Hepatic stellate cell (primary cell): ENCODE results near the gene SIM2.

Experiments
- DNase-seq: peaks from one replicate; pipeline ENCODE4 v3.0.0; 2011; ENCODE audit warnings: low spot score

Gene SIM2

DNA sequence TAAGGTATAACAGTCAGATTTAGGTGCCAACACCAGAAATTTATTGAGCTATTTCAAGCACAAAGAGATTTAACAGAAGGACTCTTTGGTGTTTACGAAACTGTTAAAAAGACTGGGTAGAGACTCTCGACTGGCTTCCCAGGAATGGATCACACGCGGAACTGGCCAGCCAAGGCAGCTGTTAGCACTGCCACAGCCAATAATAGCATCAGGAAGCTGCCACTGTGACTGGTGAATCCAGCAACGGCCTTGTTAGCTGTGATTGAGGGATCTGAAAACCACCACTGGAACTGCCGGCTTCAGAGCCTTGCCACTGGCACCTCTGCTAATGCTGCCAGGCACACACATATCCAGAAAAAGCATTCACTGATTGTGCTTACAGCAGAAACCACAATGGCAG is 10.6 kb upstream of the SIM2 start:
- no peak for DNase-seq

DNA sequence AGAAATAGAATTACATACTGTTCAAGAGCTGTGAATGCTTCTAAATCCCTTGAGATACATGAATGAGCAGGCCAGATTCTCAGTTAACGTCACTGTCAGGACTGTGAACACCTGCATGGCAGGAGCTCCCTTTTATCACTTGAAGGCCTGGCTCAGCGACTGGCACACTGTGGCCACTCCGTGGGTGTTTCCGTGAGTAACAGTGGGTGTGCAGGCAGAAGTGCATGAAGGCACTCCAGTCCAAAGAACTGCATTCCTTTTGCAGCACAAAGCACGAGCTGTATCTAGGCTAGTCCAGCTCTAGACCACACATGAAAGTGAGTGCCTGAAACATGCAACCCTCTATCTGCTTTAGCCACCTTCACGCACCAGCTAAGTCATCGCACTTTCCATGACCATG is 9.6 kb upstream of the SIM2 start:
- DNase-seq = no peak

DNA sequence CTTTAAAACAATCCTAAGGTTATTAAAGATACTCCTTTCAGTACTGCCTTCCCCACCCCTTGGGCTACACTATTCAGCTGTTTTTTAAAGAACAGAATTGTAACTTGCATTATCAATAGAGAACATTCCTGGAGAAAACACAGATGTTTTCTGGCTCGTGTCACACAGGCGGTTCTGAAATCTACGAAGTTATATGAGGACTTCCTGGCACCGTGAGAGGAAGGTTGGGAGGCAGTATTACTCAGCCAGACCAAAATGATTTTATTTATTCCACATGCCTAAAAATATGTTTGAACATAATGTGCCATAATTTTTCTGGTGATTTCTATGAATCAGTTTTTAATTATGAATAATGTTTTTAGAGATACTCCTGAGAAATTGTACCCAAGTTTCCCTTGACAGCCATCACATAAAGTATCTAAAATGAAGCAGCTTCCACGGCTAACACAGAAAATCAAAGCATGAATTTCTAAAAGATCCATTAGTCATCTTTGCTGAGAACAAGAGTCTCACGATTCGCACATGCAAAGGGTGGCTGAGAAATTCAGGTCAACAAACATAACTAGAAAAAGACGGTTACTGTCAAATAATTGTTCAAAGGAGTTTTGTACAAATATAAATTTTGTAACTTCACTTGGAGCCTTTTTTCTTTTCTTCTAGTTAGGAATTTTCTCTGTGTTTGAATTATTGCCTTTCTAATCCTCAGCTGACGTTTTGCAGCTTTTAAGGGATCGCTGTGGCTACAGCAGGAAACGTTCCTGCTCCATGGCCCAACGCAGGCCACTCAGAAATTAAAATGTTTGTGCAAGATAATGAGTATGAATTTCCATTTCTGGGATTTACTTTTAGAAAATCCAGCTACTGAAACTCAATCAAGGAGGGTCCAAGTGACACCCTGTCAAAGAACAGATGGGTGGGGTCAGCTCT is 8.0 kb upstream of the SIM2 start:
- DNase-seq = no peak

DNA sequence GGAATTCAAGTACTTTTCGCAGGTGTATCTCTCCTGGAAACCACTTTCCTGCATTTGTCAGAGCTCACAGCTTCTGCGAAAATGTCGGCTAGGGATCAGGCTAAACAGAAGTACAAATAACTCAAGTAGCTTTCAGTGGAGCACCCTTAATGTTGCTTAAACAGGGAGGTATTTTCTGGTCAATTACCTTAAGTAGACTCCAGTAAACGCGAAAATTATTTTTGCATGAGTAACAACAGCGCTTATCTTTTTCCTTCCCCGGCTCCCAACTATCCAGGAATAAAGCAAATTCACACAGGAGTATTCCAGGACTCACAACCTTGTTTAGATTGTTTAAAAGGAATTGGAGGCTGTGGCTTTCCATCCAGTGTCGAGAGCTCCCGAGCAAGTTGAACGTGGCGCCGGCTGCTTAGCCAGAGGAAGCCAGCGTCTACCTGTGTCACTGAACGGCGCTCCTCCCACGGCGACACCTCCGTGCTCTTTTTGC is 7.3 kb upstream of the SIM2 start:
- DNase-seq = no peak

DNA sequence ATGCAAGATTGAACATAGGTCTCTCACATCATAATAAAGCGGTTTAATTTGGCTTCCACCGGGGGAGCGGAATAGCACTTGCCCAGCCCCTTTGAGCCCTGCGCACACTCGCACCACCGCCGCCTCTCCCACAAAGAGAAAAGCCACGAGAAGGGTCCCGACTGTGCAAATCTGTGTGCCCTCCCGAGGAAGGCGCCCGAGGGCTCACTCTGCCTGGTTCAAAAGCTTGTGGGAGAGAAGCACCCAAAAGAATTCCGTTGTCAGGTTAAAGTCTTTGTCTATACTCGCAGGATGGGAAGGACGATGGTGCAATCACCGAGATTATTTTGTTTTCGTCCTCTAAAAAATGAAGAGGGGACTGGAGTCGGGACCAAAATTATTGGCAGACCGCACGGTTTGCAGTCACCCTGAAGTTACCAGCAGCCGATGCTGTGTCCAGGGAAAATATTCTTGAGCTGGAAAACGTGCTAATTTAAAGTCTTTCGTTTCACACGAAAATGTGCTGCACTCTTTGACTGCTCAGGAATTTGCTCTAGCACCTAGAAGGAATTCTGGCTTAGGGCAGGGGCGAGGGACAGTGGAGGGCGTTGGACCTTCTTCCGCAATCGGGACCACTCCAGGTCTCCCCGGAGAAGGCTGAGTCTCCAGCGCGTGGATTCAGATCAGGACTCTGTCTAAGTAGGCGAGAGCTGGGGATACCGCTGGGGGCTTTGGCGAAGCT is 6.6 kb upstream of the SIM2 start:
- no peak for DNase-seq

DNA sequence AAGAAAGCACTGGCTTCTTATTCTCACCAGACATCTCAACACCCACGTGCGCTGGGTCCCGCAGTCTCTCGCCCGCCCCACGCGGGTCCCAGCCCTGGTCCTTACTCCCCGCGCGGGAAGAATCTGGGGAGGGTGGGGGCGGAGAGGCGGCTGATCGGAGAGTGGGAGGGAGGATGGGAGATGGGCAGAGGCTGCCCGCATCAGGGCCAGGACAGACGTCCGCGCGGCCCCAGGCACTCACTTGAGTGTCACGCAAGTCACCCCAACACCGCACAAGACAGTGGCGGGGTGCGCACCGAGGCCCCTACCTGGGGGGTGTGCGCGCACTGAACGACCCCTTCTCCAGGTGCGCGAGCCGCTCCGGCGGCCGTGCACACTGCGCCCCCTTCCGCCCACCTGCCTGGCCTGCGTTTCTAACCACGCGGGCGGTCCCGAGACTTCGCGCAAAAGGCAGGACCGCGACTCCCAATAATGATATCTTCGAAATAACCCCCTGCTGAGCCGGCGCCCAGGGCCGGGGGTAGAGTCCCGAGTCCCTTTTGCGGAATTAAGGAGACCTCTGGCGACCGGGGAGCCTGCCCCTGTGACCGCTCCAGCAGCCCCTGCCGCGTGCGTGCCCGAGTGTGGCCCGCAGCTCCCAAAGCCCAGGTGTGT is 6.0 kb upstream of the SIM2 start:
- DNase-seq = no peak

DNA sequence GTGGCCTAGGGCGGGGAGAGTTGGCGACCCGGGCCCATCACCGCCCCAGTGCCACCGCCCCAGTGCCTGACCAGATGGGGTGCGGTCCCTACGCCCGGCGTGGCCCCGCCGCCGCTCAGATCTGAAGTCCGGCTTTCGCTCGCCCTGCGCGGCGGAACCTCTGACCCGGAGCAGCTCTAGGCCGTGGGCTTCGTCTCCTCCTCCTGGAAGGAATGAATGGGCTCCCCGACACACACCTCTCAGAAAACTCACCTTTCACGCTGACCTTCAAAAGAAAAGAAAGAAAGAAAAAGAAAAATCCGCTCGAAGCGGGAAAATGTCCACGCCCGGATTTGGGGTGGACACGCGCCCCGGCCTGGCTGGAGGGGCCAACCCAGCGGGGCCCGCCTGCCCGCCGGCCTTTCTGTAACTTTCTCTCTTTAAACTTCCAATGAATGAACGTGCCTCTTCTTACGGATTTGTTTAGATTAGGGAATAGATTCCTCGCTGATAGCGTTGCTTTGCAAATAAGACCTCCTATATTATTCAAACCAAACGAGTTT is 5.4 kb upstream of the SIM2 start:
- no peak for DNase-seq

DNA sequence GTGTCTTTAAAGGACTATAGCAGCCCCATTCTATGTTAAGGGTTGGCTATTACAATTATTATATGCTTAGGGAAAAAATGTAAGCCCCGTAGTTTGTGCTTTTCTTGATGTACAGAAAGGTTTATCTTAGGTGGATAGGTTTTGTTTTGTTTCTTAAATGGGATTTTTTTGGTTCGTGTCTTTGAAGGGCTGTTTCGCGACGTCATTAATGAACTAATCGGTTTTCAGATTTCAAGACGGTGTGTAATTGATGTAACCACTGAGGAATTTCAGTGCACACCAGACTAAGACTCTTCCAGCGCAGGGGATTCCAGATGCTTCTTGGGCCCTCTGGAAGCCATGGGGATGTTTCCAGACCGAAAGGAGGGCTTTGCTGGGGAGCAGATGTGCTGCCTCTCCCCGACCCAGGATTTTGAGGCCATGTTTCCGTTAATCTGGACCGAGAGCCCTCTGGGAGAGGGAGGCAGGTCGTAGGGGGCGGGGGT is 4.8 kb upstream of the SIM2 start:
- no peak for DNase-seq

DNA sequence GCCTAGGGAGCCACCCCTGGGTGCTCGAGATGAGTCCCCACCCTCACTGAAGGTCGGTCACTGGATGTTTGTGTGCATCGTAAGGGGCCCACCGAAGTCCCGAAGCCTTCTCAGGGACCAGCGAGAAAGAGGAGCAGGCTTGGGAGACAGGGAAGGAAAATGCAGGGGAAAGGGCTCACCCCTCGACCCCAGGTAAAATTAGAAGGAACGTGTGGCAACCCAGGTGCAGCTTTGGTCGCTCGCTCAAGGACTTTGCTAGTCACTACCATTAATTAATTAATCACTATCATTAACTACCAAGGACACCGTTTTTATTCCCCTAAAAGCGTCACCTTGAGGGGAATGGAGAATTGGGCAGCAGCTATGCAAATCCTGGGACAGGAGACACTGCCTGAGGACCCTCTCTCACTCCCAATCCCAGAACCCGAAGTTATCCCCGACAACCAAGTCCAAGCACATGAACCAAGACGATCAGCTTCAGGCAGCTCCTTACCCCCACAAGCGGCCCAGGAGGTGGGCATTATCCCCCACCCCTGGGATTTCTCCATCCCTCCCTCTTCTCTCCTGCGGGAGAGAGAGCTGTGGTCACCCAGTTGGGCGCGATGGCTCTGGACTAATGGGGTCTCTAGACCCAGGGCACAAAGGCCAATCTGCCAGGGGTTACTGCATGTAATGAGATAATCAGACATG is 4.2 kb upstream of the SIM2 start:
- DNase-seq = no peak

DNA sequence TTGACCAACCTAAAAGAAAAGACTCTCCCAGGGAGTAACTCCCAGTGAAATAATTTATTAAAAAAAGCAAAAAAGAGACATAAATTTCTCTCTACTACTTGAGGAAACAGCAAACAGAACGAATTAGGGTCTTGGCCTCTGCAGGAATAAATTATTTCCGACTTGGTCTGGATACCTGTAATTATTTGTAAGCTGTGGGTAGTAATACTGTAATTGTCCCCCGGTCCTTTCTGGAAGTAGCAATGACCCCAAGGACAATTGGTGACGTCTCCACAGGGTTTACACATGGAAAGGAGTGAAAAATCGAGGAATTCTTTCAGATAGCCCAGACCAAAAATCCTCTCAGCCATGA is 3.7 kb upstream of the SIM2 start:
- no peak for DNase-seq

DNA sequence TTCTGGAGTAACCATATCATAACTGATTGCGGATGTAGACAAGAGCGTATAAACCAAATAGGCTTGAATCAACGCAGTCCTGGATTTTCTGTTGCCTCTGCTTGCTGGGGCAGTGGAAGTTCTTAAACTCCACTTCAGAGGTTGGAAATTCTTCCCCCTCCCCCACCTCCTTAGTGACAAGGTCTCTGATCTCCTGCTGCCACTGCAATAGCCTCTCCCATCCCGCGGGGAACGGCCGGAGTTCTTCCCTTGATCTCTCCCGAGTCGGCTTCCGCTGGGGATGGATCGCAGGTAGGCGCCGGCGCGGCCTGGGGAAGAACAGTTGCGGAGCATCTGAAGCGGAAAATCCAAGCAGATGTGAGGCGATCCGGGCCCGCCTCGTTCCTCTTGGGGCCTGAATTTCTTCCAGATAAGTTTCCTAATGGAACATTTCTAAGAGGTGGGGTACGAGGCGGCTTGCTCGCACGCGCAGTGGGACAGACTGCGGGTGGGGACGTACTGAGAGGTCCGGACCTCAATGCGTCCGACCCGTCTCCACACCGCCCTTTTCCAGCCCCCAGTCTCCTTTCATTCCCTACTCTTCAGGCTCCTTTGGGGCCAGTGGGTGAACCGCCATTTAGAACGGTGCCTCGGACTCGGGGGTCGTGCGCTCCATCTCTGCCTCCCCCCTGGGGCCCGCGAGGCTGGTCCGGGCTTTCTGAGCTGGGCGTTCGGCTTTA is 3.1 kb upstream of the SIM2 start:
- DNase-seq = no peak

DNA sequence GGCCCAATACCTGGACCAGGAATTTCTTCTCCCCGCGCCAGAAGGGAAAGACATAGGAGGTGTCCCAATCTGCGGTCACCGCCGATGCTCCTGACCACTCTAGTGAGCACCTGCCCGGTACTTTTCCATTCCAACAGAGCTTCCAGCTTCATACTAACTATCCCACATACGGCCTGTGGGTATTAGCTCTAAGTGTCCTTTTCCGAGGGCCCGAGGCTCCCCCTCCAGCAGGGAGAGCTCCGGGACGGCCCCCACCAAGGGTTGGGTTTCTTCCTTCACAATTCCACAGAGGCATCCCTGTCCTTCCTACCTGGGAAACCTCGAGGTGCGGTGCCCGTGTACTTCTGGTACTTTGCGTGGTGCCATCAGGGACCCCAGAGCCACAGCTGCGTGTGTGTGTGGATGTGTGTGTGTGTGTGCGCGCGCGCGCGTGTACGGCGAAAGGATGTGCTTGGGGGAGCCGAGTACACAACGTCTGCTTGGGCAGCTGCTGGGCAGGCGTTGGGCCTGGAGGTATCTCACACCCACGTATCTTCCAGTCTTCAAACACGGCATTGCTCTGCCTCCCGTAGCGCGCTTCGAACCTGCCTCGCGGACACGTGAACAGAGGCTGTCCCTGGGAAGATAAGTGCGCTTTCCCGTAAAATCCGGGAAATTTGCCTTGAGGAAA is 2.4 kb upstream of the SIM2 start:
- DNase-seq = no peak

DNA sequence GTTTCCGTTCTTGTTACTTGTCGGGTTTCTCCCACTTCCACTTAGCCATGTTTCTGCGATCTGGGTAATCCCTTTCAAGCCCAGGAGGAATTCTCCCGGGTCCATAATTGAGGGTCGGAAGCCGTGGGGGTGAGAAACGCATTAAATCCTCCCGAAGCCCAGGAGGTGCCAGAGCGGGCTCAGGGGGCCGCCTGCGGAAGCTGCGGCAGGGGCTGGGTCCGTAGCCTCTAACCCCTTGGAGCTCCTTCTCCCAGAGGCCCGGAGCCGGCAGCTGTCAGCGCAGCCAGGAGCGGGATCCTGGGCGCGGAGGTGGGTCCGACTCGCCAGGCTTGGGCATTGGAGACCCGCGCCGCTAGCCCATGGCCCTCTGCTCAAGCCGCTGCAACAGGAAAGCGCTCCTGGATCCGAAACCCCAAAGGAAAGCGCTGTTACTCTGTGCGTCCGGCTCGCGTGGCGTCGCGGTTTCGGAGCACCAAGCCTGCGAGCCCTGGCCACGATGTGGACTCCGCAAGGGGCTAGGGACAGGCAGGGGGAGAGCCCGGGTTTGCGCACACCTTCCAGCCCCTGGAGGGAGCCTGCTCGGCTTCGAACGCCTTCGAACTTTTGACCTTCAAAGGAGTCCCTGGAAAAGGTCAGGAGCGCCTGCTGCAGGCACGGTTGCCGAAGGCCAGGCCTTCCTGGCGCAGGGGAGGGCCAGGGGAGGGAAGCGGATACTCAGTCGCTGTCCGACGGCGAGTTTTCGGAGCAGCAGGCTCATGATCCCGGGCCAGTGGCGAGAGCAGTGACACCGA is 1.7 kb upstream of the SIM2 start:
- DNase-seq = no peak

DNA sequence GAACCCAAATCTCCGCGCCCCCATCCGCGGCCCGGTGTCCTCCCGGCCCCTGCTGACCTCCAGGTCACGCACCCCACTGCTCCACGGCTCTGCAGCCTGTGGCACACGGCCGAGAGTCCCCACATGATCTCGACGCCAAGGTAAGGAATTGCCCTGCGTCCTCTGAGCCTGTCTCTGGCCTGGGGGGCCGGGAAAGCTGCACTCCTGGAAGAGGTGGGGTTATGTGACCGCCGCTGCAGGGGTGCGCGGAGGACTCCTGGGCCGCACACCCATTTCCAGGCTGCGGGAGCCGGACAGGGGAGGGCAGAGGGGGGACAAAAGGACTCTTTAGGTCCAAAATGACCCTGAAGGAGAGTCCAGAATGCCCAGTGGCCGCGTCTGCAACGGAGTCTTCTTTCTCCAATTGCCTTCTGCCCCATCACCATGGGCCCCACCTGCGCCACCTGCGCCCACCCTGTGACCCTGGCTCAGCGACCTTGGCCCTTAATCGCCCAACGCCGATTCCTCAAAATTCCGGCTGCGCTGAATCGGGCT is 997 bp upstream of the SIM2 start:
- no peak for DNase-seq

DNA sequence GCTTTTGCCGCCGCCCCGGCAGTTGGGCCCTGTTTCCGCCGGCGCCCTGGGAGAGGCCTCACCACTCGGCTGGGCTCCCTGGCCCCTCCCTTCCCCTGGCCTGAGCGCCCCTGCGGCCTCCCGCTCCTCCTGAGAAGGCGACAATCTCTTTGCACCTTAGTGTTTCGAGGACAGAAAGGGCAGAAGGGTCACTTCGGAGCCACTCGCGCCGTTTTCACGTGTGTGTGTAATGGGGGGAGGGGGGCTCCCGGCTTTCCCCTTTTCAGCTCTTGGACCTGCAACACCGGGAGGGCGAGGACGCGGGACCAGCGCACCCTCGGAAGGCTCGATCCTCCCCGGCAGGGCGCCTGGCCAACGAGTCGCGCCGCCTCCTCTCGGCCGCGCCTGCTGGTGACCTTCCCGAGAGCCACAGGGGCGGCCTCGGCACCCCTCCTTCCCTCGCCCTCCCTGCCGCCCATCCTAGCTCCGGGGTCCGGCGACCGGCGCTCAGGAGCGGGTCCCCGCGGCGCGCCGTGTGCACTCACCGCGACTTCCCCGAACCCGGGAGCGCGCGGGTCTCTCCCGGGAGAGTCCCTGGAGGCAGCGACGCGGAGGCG is 432 bp upstream of the SIM2 start:
- DNase-seq = no peak

DNA sequence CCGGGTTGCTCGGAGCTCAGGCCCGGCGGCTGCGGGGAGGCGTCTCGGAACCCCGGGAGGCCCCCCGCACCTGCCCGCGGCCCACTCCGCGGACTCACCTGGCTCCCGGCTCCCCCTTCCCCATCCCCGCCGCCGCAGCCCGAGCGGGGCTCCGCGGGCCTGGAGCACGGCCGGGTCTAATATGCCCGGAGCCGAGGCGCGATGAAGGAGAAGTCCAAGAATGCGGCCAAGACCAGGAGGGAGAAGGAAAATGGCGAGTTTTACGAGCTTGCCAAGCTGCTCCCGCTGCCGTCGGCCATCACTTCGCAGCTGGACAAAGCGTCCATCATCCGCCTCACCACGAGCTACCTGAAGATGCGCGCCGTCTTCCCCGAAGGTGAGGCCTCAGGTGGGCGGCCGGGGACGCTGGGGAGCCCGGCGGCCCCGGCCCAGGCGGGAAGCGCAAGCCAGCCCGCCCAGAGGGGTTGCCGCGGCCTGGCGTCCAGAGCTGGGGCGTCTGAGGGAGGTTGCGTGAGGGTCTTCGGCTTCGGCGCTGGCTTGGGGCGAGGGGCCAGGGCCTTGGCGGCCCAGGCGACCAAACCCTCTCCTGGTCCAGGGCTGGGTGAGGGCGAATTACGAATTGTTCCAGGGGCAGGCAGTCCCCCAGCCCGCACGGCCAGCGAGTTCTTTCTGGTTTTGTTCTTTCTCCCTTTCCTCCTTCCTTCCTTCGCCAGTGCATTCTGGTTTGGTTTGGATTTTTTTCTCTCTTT is 805 bp downstream of the SIM2 start:
- DNase-seq = no peak

DNA sequence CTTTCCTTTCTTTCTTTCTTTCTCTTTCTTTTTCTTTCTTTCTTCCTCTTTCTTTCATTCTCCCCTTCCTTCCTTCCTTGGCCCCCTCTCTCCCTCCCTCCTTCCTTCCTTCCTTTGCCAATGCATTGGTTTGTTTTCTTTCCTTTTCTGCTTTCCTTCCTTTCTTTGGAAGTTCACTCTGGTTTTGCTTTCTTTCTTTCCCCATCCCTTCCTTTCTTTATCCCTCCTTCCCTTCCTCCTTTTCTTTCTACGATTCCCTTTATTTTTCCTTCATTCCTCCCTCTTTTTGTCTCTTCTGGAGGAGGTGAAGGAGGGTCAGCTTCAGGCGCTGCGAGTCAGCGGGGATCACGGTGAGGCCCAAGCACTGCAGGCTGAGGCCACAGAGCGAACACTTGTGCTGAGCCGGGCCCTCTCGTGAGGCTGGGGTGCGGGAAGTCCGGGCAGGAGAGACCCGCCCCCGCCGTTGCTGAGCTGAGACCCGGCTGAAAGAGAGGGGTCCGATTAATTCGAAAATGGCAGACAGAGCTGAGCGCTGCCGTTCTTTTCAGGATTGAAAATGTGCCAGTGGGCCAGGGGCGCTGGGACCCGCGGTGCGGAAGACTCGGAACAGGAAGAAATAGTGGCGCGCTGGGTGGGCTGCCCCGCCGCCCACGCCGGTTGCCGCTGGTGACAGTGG is 1.5 kb downstream of the SIM2 start:
- DNase-seq = no peak
